HG02571 (cell line): ENCODE measurements around the gene RSKR.
"Not testable (repeated sequence)": the region's sequence is repeated elsewhere in the genome, so short reads cannot be mapped to it uniquely, and the experiment has no call there.

Experiments used
- ATAC-seq: cut with Tn5 transposase; IDR thresholded peaks from one replicate; pipeline ENCODE4 v1.9.1; 2021; ENCODE audit warnings: mild to moderate bottlenecking, moderate library complexity; ENCODE audit not compliant: unreplicated experiment

The RSKR gene

GRCh38 chr17:28578246-28579195 is 35.5 kb downstream of the RSKR start:
- ATAC-seq = no peak

GRCh38 chr17:28577466-28577824 is 36.5 kb downstream of the RSKR start:
- ATAC-seq = no peak

- peak; percentile 76 for ATAC-seq
Measured at GRCh38 chr17:28576758-28577465, 37.1 kb downstream of the RSKR start, which contains the start of gene ALDOC. TSS of gene ALDOC (minus strand) at chr17:28576895. CDS start at chr17:28575532, 1,363 bp downstream.

GRCh38 chr17:28576016-28576415 is 38.0 kb downstream of the RSKR start:
- not testable (repeated sequence) for ATAC-seq

- ATAC-seq = no peak
Measured at GRCh38 chr17:28575126-28575795, 38.7 kb downstream of the RSKR start.

- no peak for ATAC-seq
Measured at GRCh38 chr17:28574526-28574925, 39.5 kb downstream of the RSKR start.

GRCh38 chr17:28573966-28574480 is 40.0 kb downstream of the RSKR start:
- ATAC-seq = no peak

- no peak for ATAC-seq
Measured at GRCh38 chr17:28573521-28573920, 40.5 kb downstream of the RSKR start.

- no peak for ATAC-seq
Measured at GRCh38 chr17:28573040-28573380, 41.0 kb downstream of the RSKR start.

- no peak for ATAC-seq
Measured at GRCh38 chr17:28572259-28573039, 41.5 kb downstream of the RSKR start.

GRCh38 chr17:28571361-28572122 is 42.4 kb downstream of the RSKR start, which contains the start of gene PIGS:
TSS of gene PIGS (minus strand) at chr17:28571524. CDS start at chr17:28571496, 28 bp downstream.
- ATAC-seq = peak; percentile 87

GRCh38 chr17:28570716-28571360 is 43.1 kb downstream of the RSKR start:
- peak; percentile 24 for ATAC-seq

- ATAC-seq = no peak
Measured at GRCh38 chr17:28569446-28569845, 44.5 kb downstream of the RSKR start.

GRCh38 chr17:28567604-28568003 is 46.4 kb downstream of the RSKR start:
- no peak for ATAC-seq

- ATAC-seq = no peak
Measured at GRCh38 chr17:28563475-28563874, 50.5 kb downstream of the RSKR start.
